WTC11 (cell line): ENCODE measurements around the gene BRICD5. TPM values are rescaled to one million over a fixed set of nuclear protein-coding genes. Genes with fewer than 3 reads are reported as not detected.
A peak's percentile ranks its signal among the peaks of the same experiment; 100 is the strongest.

ENCODE experiments used
- ATAC-seq: fragments of 200-7000 bp; cut with Tn5 transposase; 2 replicates; pipeline ENCODE4 v1.10.0; 2021; ENCODE audit warnings: mild to moderate bottlenecking, moderate library complexity
- CTCF ChIA-PET: fragments of 300-600 bp; sonication (Branson Sonifier 250); formaldehyde crosslinking; loops from one replicate; lab custom pipeline; 2021; ENCODE audit warnings: antibody characterized with exemption; lab: Charles Lee
- POLR2A ChIA-PET: fragments of 350-600 bp; sonication (Branson Sonifier 250); formaldehyde crosslinking; loops from one replicate; lab custom pipeline; 2021; ENCODE audit warnings: antibody characterized with exemption; lab: Charles Lee
- DNase-seq: peaks from one replicate; pipeline ENCODE4 v3.0.0; 2021; ENCODE audit warnings: low spot score
- H3K27ac Mint-ChIP-seq: 2 replicates; pipeline ENCODE4 v1.8.0; 2021; ENCODE audit warnings: mixed read lengths
- H3K27me3 Mint-ChIP-seq: 2 replicates; pipeline ENCODE4 v1.8.0; 2021; ENCODE audit warnings: low read depth, mild to moderate bottlenecking, moderate library complexity, mixed read lengths
- H3K36me3 Mint-ChIP-seq: 2 replicates; pipeline ENCODE4 v1.8.0; 2021; ENCODE audit warnings: mixed read lengths
- H3K4me1 Mint-ChIP-seq: 2 replicates; pipeline ENCODE4 v1.8.0; 2022; ENCODE audit warnings: mixed read lengths
- H3K4me3 Mint-ChIP-seq: 2 replicates; pipeline ENCODE4 v1.8.0; 2021; ENCODE audit warnings: mild to moderate bottlenecking, moderate library complexity, mixed read lengths
- H3K9me3 Mint-ChIP-seq: 2 replicates; pipeline ENCODE4 v1.8.0; 2021; ENCODE audit warnings: mixed read lengths
- CBFB ChIP-seq: sonication (generic); formaldehyde crosslinking; IDR thresholded peaks from 2 replicates; pipeline ENCODE4 v1.8.1; 2022; ENCODE audit warnings: mild to moderate bottlenecking, low read depth, missing genetic modification reagents
- ELF4 ChIP-seq: sonication (generic); formaldehyde crosslinking; IDR thresholded peaks from 2 replicates; pipeline ENCODE4 v1.8.1; 2022; ENCODE audit warnings: low read depth, mild to moderate bottlenecking, moderate library complexity, missing genetic modification reagents
- ETV6 ChIP-seq: sonication (generic); formaldehyde crosslinking; IDR thresholded peaks from 2 replicates; pipeline ENCODE4 v1.8.1; 2022; ENCODE audit warnings: mild to moderate bottlenecking, missing genetic modification reagents
- FOXK1 ChIP-seq: sonication (generic); formaldehyde crosslinking; IDR thresholded peaks from 2 replicates; pipeline ENCODE4 v1.8.0; 2022; ENCODE audit warnings: mild to moderate bottlenecking, moderate library complexity, missing genetic modification reagents
- GRHL2 ChIP-seq: fragments of 250-450 bp; sonication (Bioruptor Pico); IDR thresholded peaks from 2 replicates; pipeline ENCODE4 v1.8.0; 2022; ENCODE audit warnings: mild to moderate bottlenecking, moderate library complexity; ENCODE audit not compliant: insufficient replicate concordance, severe bottlenecking
- MYBL2 ChIP-seq: sonication (generic); formaldehyde crosslinking; IDR thresholded peaks from 2 replicates; pipeline ENCODE4 v1.8.1; 2023; ENCODE audit warnings: mild to moderate bottlenecking, moderate library complexity, missing genetic modification reagents
- NFE2L1 ChIP-seq: sonication (generic); formaldehyde crosslinking; IDR thresholded peaks from 2 replicates; pipeline ENCODE4 v1.8.1; 2023; ENCODE audit warnings: missing genetic modification reagents
- NFYB ChIP-seq: sonication (generic); formaldehyde crosslinking; conservative IDR thresholded peaks from 2 replicates; pipeline ENCODE4 v1.8.0; 2022; ENCODE audit warnings: low read depth, missing genetic modification reagents
- NR3C1 ChIP-seq: sonication (generic); formaldehyde crosslinking; conservative IDR thresholded peaks from 2 replicates; pipeline ENCODE4 v1.8.1; 2023; ENCODE audit warnings: low read depth, mild to moderate bottlenecking, missing genetic modification reagents
- RORB ChIP-seq: fragments of 250-450 bp; sonication (Bioruptor Pico); IDR thresholded peaks from 2 replicates; pipeline ENCODE4 v1.9.0; 2021; ENCODE audit warnings: mild to moderate bottlenecking
- TCF7 ChIP-seq: sonication (generic); formaldehyde crosslinking; IDR thresholded peaks from 2 replicates; pipeline ENCODE4 v1.8.0; 2022; ENCODE audit warnings: mild to moderate bottlenecking, low read depth, missing genetic modification reagents, moderate library complexity
- TEAD4 ChIP-seq: sonication (generic); formaldehyde crosslinking; IDR thresholded peaks from 2 replicates; pipeline ENCODE4 v1.8.0; 2022; ENCODE audit warnings: mild to moderate bottlenecking, missing genetic modification reagents
- ZBTB21 ChIP-seq: sonication (generic); formaldehyde crosslinking; IDR thresholded peaks from 2 replicates; pipeline ENCODE4 v1.8.1; 2023; ENCODE audit warnings: mild to moderate bottlenecking, missing genetic modification reagents, borderline replicate concordance
- ZNF423 ChIP-seq: fragments of 250-450 bp; sonication (Bioruptor Pico); IDR thresholded peaks from 2 replicates; pipeline ENCODE4 v2.1.2; 2022; ENCODE audit warnings: mild to moderate bottlenecking, moderate library complexity
- ZNF671 ChIP-seq: fragments of 250-450 bp; sonication (Bioruptor Pico); IDR thresholded peaks from 2 replicates; pipeline ENCODE4 v1.8.0; 2021; ENCODE audit warnings: mild to moderate bottlenecking
- total RNA-seq: library from RNA; stranded (reverse); gene quantifications from 3 replicates; pipeline ENCODE4 v1.2.3, GENCODE V29; 2021
- TF ChIP-seq, protein P1 (sequence below): fragments of 250-450 bp; sonication (Bioruptor Pico); IDR thresholded peaks from 2 replicates; pipeline ENCODE4 v1.9.0; 2021; ENCODE audit warnings: mild to moderate bottlenecking
- TF ChIP-seq, protein P2 (sequence below): sonication (generic); formaldehyde crosslinking; IDR thresholded peaks from 2 replicates; pipeline ENCODE4 v1.8.1; 2022; ENCODE audit warnings: mild to moderate bottlenecking, moderate library complexity, missing genetic modification reagents
- TF ChIP-seq, protein P3 (sequence below): fragments of 250-450 bp; sonication (Bioruptor Pico); IDR thresholded peaks from 2 replicates; pipeline ENCODE4 v1.9.0; 2021; ENCODE audit warnings: mild to moderate bottlenecking
- TF ChIP-seq, protein P4 (sequence below): sonication (generic); formaldehyde crosslinking; IDR thresholded peaks from 2 replicates; pipeline ENCODE4 v1.8.0; 2022; ENCODE audit warnings: mild to moderate bottlenecking, missing genetic modification reagents
- TF ChIP-seq, protein P5 (sequence below): fragments of 200-600 bp; IDR thresholded peaks from 2 replicates; pipeline ENCODE4 v1.8.0; 2022; ENCODE audit warnings: antibody characterized with exemption
- TF ChIP-seq, protein P6 (sequence below): sonication (generic); formaldehyde crosslinking; IDR thresholded peaks from 2 replicates; pipeline ENCODE4 v1.8.0; 2022; ENCODE audit warnings: mild to moderate bottlenecking, missing genetic modification reagents
- TF ChIP-seq, protein P7 (sequence below): sonication (generic); formaldehyde crosslinking; IDR thresholded peaks from 2 replicates; pipeline ENCODE4 v1.8.0; 2023; ENCODE audit warnings: missing genetic modification reagents, mild to moderate bottlenecking, borderline replicate concordance

BRICD5 gene
- total RNA-seq, 1 experiment from 2014 or later, result 13.6 TPM

DNA sequence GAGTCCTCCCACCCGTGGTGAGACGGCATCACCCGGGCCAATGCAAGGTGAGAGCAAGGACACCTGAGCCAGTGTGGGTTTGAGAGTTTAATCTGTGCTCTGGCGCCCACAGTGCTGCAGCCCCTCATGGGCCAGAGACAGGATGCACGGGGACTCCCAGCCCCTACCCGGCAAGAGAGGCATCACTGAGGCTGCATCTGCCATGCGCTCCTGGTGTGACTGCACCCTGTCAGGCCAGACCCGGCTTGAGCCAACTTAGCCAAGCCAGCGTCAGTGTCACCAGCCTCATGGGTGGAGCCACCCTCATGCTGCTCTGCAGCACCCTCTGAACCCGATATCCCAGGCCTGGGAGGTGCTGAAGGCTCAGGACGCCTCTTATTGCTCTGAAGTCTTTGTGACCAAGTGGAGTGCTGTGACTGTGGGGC, 1.3 kb upstream of the BRICD5 start:
- POLR2A ChIA-PET, result interaction anchor here (1.5 kb wide), 1 partner anchor 17 kb away, joined by 5 read pairs; no protein-coding TSS in a partner anchor
- Mint-ChIP-seq H3K4me3 (peak overlapping the region; percentile 52), H3K4me1 (peaks cover 28% of the 10 kb centered on the region), H3K36me3 (peaks cover 22% of the 10 kb centered on the region), H3K27ac (peak overlapping the region; percentile 36), H3K9me3 (no peaks in the 10 kb centered on the region), H3K27me3 (no peaks in the 10 kb centered on the region)
- no peak for ATAC-seq
- no peak for DNase-seq
- no peak for TF ChIP-seq NR3C1 (CRISPR knock-in tag)
- no peak for TF ChIP-seq RORB (CRISPR knock-in tag)
- TF ChIP-seq ELF4 (CRISPR knock-in tag), result no peak
- TF ChIP-seq, protein P1, sequence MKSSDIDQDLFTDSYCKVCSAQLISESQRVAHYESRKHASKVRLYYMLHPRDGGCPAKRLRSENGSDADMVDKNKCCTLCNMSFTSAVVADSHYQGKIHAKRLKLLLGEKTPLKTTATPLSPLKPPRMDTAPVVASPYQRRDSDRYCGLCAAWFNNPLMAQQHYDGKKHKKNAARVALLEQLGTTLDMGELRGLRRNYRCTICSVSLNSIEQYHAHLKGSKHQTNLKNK, result no peak
- TF ChIP-seq, protein P2, sequence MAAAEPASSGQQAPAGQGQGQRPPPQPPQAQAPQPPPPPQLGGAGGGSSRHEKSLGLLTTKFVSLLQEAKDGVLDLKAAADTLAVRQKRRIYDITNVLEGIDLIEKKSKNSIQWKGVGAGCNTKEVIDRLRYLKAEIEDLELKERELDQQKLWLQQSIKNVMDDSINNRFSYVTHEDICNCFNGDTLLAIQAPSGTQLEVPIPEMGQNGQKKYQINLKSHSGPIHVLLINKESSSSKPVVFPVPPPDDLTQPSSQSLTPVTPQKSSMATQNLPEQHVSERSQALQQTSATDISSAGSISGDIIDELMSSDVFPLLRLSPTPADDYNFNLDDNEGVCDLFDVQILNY, result no peak
- TF ChIP-seq ETV6 (CRISPR knock-in tag), result 0 out of 2 replicates have a peak, but pooled peaks have one; percentile 36
- 0 out of 2 replicates have a peak, but pooled peaks have one; percentile 30 for TF ChIP-seq FOXK1 (CRISPR knock-in tag)
- no peak for TF ChIP-seq TEAD4
- no peak for TF ChIP-seq NFE2L1 (CRISPR knock-in tag)
- no peak for TF ChIP-seq GRHL2 (CRISPR knock-in tag)
- TF ChIP-seq, protein P3, sequence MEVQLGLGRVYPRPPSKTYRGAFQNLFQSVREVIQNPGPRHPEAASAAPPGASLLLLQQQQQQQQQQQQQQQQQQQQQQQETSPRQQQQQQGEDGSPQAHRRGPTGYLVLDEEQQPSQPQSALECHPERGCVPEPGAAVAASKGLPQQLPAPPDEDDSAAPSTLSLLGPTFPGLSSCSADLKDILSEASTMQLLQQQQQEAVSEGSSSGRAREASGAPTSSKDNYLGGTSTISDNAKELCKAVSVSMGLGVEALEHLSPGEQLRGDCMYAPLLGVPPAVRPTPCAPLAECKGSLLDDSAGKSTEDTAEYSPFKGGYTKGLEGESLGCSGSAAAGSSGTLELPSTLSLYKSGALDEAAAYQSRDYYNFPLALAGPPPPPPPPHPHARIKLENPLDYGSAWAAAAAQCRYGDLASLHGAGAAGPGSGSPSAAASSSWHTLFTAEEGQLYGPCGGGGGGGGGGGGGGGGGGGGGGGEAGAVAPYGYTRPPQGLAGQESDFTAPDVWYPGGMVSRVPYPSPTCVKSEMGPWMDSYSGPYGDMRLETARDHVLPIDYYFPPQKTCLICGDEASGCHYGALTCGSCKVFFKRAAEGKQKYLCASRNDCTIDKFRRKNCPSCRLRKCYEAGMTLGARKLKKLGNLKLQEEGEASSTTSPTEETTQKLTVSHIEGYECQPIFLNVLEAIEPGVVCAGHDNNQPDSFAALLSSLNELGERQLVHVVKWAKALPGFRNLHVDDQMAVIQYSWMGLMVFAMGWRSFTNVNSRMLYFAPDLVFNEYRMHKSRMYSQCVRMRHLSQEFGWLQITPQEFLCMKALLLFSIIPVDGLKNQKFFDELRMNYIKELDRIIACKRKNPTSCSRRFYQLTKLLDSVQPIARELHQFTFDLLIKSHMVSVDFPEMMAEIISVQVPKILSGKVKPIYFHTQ (CRISPR knock-in tag), result no peak
- no peak for TF ChIP-seq TCF7
- TF ChIP-seq ZBTB21 (CRISPR knock-in tag), result no peak
- TF ChIP-seq MYBL2, result no peak
- no peak for TF ChIP-seq CBFB (CRISPR knock-in tag)
- CTCF ChIA-PET, result interaction anchor here (0.7 to 3.4 kb wide), 2 partner anchors 17 to 72 kb away, joined by 3 to 28 read pairs; no protein-coding TSS in a partner anchor

DNA sequence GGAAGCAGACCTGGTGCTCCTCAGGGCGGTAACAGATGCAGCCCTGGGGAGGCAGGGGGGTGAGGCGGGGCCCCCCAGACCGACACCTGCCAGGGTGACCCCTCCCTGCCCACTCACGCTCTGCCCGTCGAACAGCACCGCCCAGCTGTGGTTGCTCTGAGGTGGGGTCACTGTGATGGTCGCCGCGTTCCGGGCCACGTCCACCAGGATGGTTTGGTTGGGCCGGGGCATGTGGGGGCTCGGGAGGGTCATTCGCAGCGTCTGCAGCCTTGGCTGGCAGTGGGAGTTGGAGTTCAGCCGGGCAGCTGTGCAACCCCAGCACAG, 692 bp downstream of the BRICD5 start:
- CTCF ChIA-PET, result interaction anchor here (0.5 to 3.4 kb wide), 2 partner anchors 15 to 281 kb away, joined by 3 to 28 read pairs; no protein-coding TSS in a partner anchor
- Mint-ChIP-seq H3K4me3 (no peak overlapping the region), H3K27ac (no peak overlapping the region), H3K27me3 (no peaks in the 10 kb centered on the region), H3K36me3 (peaks cover 25% of the 10 kb centered on the region), H3K4me1 (peaks cover 31% of the 10 kb centered on the region), H3K9me3 (no peaks in the 10 kb centered on the region)
- ATAC-seq (no peak), DNase-seq (no peak)
- POLR2A ChIA-PET, result interaction anchor here (0.5 to 1.9 kb wide), 5 partner anchors 10 to 163 kb away, joined by 4 to 10 read pairs (median 6); partner anchors contain the start of genes ECI1, NTHL1, TRAF7 and TSC2
- TF ChIP-seq, protein P2, result no peak
- TF ChIP-seq, protein P4, sequence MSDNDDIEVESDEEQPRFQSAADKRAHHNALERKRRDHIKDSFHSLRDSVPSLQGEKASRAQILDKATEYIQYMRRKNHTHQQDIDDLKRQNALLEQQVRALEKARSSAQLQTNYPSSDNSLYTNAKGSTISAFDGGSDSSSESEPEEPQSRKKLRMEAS (CRISPR knock-in tag), result no peak
- TF ChIP-seq ZNF671 (no peak), ZNF423 (no peak), NFYB (CRISPR knock-in tag) (no peak)
- TF ChIP-seq, protein P5, sequence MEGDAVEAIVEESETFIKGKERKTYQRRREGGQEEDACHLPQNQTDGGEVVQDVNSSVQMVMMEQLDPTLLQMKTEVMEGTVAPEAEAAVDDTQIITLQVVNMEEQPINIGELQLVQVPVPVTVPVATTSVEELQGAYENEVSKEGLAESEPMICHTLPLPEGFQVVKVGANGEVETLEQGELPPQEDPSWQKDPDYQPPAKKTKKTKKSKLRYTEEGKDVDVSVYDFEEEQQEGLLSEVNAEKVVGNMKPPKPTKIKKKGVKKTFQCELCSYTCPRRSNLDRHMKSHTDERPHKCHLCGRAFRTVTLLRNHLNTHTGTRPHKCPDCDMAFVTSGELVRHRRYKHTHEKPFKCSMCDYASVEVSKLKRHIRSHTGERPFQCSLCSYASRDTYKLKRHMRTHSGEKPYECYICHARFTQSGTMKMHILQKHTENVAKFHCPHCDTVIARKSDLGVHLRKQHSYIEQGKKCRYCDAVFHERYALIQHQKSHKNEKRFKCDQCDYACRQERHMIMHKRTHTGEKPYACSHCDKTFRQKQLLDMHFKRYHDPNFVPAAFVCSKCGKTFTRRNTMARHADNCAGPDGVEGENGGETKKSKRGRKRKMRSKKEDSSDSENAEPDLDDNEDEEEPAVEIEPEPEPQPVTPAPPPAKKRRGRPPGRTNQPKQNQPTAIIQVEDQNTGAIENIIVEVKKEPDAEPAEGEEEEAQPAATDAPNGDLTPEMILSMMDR, result no peak
- TF ChIP-seq, protein P6, sequence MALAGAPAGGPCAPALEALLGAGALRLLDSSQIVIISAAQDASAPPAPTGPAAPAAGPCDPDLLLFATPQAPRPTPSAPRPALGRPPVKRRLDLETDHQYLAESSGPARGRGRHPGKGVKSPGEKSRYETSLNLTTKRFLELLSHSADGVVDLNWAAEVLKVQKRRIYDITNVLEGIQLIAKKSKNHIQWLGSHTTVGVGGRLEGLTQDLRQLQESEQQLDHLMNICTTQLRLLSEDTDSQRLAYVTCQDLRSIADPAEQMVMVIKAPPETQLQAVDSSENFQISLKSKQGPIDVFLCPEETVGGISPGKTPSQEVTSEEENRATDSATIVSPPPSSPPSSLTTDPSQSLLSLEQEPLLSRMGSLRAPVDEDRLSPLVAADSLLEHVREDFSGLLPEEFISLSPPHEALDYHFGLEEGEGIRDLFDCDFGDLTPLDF (CRISPR knock-in tag), result no peak
- TF ChIP-seq, protein P7, sequence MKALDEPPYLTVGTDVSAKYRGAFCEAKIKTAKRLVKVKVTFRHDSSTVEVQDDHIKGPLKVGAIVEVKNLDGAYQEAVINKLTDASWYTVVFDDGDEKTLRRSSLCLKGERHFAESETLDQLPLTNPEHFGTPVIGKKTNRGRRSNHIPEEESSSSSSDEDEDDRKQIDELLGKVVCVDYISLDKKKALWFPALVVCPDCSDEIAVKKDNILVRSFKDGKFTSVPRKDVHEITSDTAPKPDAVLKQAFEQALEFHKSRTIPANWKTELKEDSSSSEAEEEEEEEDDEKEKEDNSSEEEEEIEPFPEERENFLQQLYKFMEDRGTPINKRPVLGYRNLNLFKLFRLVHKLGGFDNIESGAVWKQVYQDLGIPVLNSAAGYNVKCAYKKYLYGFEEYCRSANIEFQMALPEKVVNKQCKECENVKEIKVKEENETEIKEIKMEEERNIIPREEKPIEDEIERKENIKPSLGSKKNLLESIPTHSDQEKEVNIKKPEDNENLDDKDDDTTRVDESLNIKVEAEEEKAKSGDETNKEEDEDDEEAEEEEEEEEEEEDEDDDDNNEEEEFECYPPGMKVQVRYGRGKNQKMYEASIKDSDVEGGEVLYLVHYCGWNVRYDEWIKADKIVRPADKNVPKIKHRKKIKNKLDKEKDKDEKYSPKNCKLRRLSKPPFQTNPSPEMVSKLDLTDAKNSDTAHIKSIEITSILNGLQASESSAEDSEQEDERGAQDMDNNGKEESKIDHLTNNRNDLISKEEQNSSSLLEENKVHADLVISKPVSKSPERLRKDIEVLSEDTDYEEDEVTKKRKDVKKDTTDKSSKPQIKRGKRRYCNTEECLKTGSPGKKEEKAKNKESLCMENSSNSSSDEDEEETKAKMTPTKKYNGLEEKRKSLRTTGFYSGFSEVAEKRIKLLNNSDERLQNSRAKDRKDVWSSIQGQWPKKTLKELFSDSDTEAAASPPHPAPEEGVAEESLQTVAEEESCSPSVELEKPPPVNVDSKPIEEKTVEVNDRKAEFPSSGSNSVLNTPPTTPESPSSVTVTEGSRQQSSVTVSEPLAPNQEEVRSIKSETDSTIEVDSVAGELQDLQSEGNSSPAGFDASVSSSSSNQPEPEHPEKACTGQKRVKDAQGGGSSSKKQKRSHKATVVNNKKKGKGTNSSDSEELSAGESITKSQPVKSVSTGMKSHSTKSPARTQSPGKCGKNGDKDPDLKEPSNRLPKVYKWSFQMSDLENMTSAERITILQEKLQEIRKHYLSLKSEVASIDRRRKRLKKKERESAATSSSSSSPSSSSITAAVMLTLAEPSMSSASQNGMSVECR (CRISPR knock-in tag), result no peak
